Neural progenitor cell (in vitro differentiated cells): ENCODE measurements around the gene HAPSTR1.

ENCODE experiments used
- EZH2 ChIP-seq: fragments of 200-600 bp; sonication (generic); IDR thresholded peaks from 2 replicates; pipeline ENCODE4 v1.6.1; 2017; ENCODE audit warnings: antibody characterized with exemption, mild to moderate bottlenecking, moderate library complexity
- EZH2phosphoT487 ChIP-seq: fragments of 200-600 bp; sonication (generic); IDR thresholded peaks from 2 replicates; pipeline ENCODE4 v1.6.1; 2017; ENCODE audit warnings: antibody characterized with exemption
- TF ChIP-seq, protein P1 (sequence below): fragments of 200-600 bp; sonication (generic); IDR thresholded peaks from 2 replicates; pipeline ENCODE4 v1.5.1; 2017; ENCODE audit warnings: antibody characterized with exemption, mild to moderate bottlenecking

DNA sequence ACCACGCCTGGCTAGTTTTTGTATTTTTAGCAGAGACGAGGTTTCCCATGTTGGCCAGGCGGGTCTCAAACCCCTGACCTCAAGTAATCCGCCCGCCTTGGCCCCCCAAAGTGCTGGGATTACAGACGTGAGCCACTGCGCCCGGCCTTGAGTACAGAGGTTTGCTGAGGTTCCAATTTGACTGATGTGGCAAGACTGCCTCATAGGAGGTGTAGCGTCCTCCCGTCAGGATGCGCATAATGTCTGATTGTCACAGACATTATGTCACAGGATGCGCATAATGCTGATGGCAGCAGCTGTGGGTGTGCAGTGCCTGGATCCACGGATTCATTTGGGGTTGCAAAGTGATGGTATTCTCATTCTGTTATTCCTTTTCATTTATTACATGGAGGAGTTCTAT, 45.2 kb downstream of the HAPSTR1 start:
- TF ChIP-seq, protein P1, sequence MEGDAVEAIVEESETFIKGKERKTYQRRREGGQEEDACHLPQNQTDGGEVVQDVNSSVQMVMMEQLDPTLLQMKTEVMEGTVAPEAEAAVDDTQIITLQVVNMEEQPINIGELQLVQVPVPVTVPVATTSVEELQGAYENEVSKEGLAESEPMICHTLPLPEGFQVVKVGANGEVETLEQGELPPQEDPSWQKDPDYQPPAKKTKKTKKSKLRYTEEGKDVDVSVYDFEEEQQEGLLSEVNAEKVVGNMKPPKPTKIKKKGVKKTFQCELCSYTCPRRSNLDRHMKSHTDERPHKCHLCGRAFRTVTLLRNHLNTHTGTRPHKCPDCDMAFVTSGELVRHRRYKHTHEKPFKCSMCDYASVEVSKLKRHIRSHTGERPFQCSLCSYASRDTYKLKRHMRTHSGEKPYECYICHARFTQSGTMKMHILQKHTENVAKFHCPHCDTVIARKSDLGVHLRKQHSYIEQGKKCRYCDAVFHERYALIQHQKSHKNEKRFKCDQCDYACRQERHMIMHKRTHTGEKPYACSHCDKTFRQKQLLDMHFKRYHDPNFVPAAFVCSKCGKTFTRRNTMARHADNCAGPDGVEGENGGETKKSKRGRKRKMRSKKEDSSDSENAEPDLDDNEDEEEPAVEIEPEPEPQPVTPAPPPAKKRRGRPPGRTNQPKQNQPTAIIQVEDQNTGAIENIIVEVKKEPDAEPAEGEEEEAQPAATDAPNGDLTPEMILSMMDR = no peak
- TF ChIP-seq EZH2 (no peak), EZH2phosphoT487 (no peak)
